Astrocyte of the cerebellum (primary cell): ENCODE measurements around the gene DEAF1.

ENCODE experiments used
- DNase-seq: peaks from one replicate; pipeline ENCODE4 v3.0.0-alpha.2; 2011; ENCODE audit warnings: low read depth
- H3K4me3 ChIP-seq: 2 replicates; pipeline ENCODE4 v1.5.1; 2011; ENCODE audit warnings: mild to moderate bottlenecking, low read depth, low read length, moderate library complexity
- CTCF ChIP-seq: IDR thresholded peaks from 2 replicates; pipeline ENCODE4 v1.5.1; 2012; ENCODE audit warnings: low read length, low read depth, moderate library complexity, mild to moderate bottlenecking; ENCODE audit errors: missing control alignments
- in situ Hi-C: cut with HindIII; loops from 2 replicates; pipeline ENCODE4 v1.10.0; 2017; ENCODE audit warnings: low sequenced_read_pairs

Gene DEAF1

DNA sequence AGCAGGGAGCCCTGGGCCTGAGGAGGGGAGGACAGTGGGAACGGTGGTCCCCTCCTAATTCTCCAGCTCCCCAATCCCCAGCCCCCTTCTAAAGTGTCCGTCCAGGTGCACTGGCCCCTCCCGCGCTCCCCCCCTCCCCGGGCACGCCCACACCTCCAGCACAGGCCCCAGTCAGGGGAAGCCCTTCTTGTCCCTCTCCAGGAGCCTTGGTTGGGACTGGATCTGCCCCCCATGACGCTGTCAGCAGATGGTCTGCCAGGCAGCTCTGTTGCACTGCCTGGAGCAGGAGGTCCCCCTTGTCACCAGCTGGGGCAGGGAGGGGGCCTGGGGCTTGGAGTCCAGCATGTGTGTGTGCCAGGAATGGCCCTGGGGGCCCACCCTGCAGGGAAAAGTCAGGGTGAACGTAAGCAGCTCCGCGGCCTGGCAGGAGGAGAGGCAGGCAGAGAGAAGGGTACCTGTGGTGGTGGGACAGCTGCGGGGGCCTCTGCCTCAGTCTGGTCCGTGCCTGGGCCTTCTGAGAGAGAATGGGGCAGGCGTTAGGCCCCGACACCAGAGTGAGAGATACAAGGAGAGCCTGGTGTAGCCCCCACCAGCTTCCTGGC is 80.9 kb downstream of the DEAF1 start:
- no peak for TF ChIP-seq CTCF
- in situ Hi-C loops = no loop called here
- DNase-seq = no peak
- no peak overlapping the region for H3K4me3 ChIP-seq

DNA sequence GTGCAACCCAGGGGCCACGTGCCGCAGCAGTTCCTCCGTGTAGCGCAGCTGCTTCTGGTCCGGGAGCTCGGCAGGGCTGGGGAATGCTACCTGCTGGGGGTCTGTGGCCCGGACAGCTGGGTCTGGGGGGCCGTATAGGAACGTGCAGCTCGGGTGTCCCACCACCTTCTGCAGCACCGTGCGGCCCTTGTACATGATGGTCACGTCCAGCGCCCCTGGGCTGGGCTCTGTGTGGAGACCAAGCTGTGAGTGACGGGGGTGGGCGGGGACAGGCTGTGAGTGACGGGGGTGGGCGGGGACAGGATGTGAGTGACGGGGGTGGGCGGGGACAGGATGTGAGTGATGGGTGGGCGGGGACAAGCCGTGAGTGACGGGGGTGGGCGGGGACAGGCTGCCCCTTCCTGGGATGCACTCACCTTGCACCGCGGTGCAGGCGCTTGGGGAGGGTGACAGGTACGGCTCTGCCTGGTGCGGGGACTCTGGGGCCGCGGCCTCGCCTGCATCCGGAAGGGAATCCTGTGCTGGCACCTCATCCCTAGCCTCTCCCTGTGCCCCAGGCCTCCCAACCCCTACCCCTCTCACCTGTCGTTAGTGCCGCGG is 81.6 kb downstream of the DEAF1 start:
- in situ Hi-C loops = no loop called here
- no peak for TF ChIP-seq CTCF
- no peak overlapping the region for H3K4me3 ChIP-seq
- no peak for DNase-seq

- no peak overlapping the region for H3K4me3 ChIP-seq
- in situ Hi-C loops = no loop called here
- TF ChIP-seq CTCF = no peak
- DNase-seq = no peak
These were observed 82.1 kb downstream of the DEAF1 start for GRCh38 chr11:612961-613300.

- peak; percentile 32 for TF ChIP-seq CTCF
- in situ Hi-C loops = no loop called here
- no peak overlapping the region for H3K4me3 ChIP-seq
- DNase-seq = no peak
These were observed 82.6 kb downstream of the DEAF1 start for GRCh38 chr11:612201-612960.

DNA sequence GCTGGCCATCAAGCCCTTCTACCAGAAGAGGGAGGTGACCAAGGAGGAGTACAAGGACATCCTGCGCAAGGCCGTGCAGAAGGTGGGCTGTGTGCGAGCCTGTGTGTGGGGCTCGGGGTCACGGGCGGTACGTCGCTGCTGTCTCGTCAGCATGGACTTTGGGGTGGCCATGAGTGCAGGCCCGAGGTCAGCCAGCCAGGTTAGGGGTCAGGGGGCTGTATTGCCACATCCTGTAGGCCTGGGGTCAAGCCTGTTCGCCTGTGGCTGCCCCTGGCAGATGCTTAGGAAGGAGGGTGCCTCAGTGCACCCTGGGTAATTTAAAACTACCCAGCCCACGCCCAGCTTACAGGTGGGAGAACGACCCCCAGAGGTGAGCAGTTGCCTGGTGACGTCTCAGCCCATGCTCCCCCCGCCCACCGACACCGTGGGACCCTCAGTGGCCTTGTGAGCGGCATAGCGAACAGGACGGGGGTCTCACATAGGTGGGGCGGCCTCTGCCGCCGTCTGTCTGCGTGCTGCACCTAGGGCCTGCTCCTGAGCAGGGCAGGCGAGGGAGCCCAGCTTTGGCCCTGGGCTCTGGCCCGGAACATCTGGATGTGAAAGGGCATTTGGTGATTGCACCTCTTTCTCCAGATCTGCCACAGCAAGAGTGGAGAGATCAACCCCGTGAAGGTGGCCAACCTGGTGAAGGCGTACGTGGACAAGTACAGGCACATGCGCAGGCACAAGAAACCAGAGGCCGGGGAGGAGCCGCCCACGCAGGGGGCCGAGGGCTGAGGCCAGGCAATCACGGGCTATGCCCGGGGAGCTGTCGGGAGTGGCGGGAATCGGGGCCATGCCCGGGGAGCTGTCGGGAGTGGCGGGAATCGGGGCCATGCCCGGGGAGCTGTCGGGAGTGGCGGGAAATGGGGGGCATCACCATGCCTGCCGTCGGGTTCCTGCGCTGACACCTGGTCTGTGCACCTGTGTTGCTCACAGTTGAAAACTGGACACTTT is 83.7 kb downstream of the DEAF1 start:
- DNase-seq = no peak
- H3K4me3 ChIP-seq = no peak overlapping the region
- no peak for TF ChIP-seq CTCF
- in situ Hi-C loops = no loop called here

GRCh38 chr11:610146-610801 is 84.7 kb downstream of the DEAF1 start:
- no peak overlapping the region for H3K4me3 ChIP-seq
- TF ChIP-seq CTCF = no peak
- in situ Hi-C loops = no loop called here
- no peak for DNase-seq
